ENCODE data around the gene TK2.

- TF ChIP-seq CTCF (conservative IDR thresholded peaks at IDR 0.05 in 1 of 2, IDR thresholded peaks at IDR 0.05 in 1 of 2; ENCODE audit: low read depth in 1 of 2, low read length in 2 of 2), result no peak
- TF ChIP-seq EZH2 (IDR thresholded peaks at IDR 0.05; ENCODE audit: low read length, missing control alignments), result no peak
Measured at GRCh38 chr16:66569827-66570405, 20.0 kb upstream of the TK2 start.

Measured in fibroblast of lung (primary cell).